Endothelial cell of umbilical vein (primary cell): ENCODE results near the gene CYP26C1. TPM values are rescaled to one million over a fixed set of nuclear protein-coding genes. Genes with fewer than 3 reads are reported as not detected.

Experiments
- BruUV-seq: library from RNA; stranded (reverse); fragments of 400-500 nt; replicated peaks from 2 replicates; lab custom pipeline; 2021; lab: Mats Ljungman, UMichigan
- CTCF ChIA-PET: fragments of 300-600, 350-600 bp; sonication (Branson Sonifier 250); formaldehyde crosslinking; loops from one replicate; lab custom pipeline; 2021; ENCODE audit warnings: antibody characterized with exemption, inconsistent platforms; lab: Charles Lee
- POLR2A ChIA-PET: fragments of 300-600, 350-600 bp; sonication (Branson Sonifier 250); formaldehyde crosslinking; loops from one replicate; lab custom pipeline; 2021; ENCODE audit warnings: antibody characterized with exemption, inconsistent platforms; lab: Charles Lee
- DNase-seq: peaks from one replicate; pipeline ENCODE4 v3.0.0-alpha.2; 2011; ENCODE audit warnings: low read depth, low spot score
- FAIRE-seq: peaks from 2 replicates; lab custom pipeline; 2011; peaks lifted over from hg19 to GRCh38; lab: Jason Lieb, UNC
- H2AFZ ChIP-seq: 2 replicates; pipeline ENCODE4 v1.6.0; 2012; ENCODE audit warnings: low read depth, low read length, control low read depth, inconsistent platforms
- H3K27ac ChIP-seq: 2 replicates; pipeline ENCODE4 v1.5.1; 2011; ENCODE audit warnings: low read depth, mild to moderate bottlenecking, control low read depth, low read length, moderate library complexity; ENCODE audit not compliant: insufficient read depth
- H3K27me3 ChIP-seq, 2 experiments: 2 replicates each; pipeline versions ENCODE4 v1.6.0 to v1.6.1; 2011; ENCODE audit warnings: low read length in 2 of 2, mixed read lengths in 1 of 2; ENCODE audit not compliant: control insufficient read depth in 2 of 2, insufficient read depth in 2 of 2
- H3K36me3 ChIP-seq, 2 experiments: 2 replicates in 1 of 2; 3 replicates in 1 of 2; pipeline ENCODE4 v1.5.1; 2011; ENCODE audit warnings: low read length in 2 of 2, mild to moderate bottlenecking in 1 of 2, moderate library complexity in 1 of 2; ENCODE audit not compliant: control insufficient read depth in 2 of 2, insufficient read depth in 2 of 2; ENCODE audit errors: extremely low read depth in 1 of 2
- H3K4me1 ChIP-seq: 3 replicates; pipeline ENCODE4 v1.5.1; 2011; ENCODE audit warnings: mild to moderate bottlenecking, low read length; ENCODE audit not compliant: control insufficient read depth, insufficient read depth; ENCODE audit errors: extremely low read depth
- H3K4me2 ChIP-seq: 2 replicates; pipeline ENCODE4 v1.6.1; 2011; ENCODE audit warnings: low read length, control low read depth, mixed read lengths; ENCODE audit not compliant: insufficient read depth
- H3K4me3 ChIP-seq, 3 experiments: fragments of 200-600 bp in 1 of 3; sonication (generic), shearing (Covaris generic) in 1 of 3; replicated peaks in 1 of 3; 2 replicates each; pipeline ENCODE4 v1.5.1; 2011 to 2016; ENCODE audit warnings: control low read depth in 3 of 3, low read length in 3 of 3, mild to moderate bottlenecking in 2 of 3, inconsistent platforms in 1 of 3, low read depth in 1 of 3, moderate library complexity in 1 of 3; ENCODE audit not compliant: insufficient read depth in 1 of 3
- H3K79me2 ChIP-seq: 2 replicates; pipeline ENCODE4 v1.6.0; 2012; ENCODE audit warnings: low read length, inconsistent platforms; ENCODE audit not compliant: control insufficient read depth, insufficient read depth
- H3K9ac ChIP-seq: replicated peaks from 2 replicates; pipeline ENCODE3; 2011; ENCODE audit warnings: low read length, control low read depth; ENCODE audit not compliant: insufficient read depth; ENCODE audit errors: extremely low read depth
- H3K9me1 ChIP-seq: replicated peaks from 3 replicates; pipeline ENCODE4 v1.6.0; 2011; ENCODE audit warnings: mild to moderate bottlenecking, low read length; ENCODE audit not compliant: control insufficient read depth, insufficient read depth; ENCODE audit errors: extremely low read depth
- H3K9me3 ChIP-seq: replicated peaks from 2 replicates; pipeline ENCODE4 v1.5.1; 2012; ENCODE audit warnings: low read length, inconsistent platforms; ENCODE audit not compliant: control insufficient read depth, insufficient read depth
- H4K20me1 ChIP-seq: replicated peaks from 2 replicates; pipeline ENCODE3; 2011; ENCODE audit warnings: mild to moderate bottlenecking, low read length; ENCODE audit not compliant: control insufficient read depth, insufficient read depth; ENCODE audit errors: extremely low read depth
- CTCF ChIP-seq, 2 donors: IDR thresholded peaks; 1 replicate in 1 of 2; 2 replicates in 1 of 2; pipeline ENCODE4 v1.5.1; 2011; ENCODE audit warnings: low read length in 2 of 2, mild to moderate bottlenecking in 2 of 2, moderate library complexity in 2 of 2, control low read depth in 1 of 2, inconsistent platforms in 1 of 2, low read depth in 1 of 2; ENCODE audit not compliant: insufficient read depth in 1 of 2; ENCODE audit errors: extremely low read depth in 1 of 2
- EZH2 ChIP-seq: IDR thresholded peaks from 2 replicates; pipeline ENCODE4 v1.6.1; 2012; ENCODE audit warnings: borderline replicate concordance, low read depth, mild to moderate bottlenecking, moderate library complexity, low read length, inconsistent platforms; ENCODE audit not compliant: severe bottlenecking
- MAX ChIP-seq: IDR thresholded peaks from 2 replicates; pipeline ENCODE4 v1.6.1; 2011; ENCODE audit not compliant: insufficient read depth, insufficient read length
- dilution Hi-C: fragments of 300-500 bp; cut with MboI; formaldehyde crosslinking; loops from one replicate; pipeline ENCODE4 v1.15.0; 2019; ENCODE audit warnings: low sequenced_read_pairs; ENCODE audit not compliant: extremely low pct_ligation_motif_present
- intact Hi-C: fragments of 100-400 bp; cut with micrococcal nuclease; formaldehyde crosslinking; loops from one replicate; pipeline ENCODE4 v1.10.0; 2022
- polyA plus RNA-seq, 4 experiments: library from polyadenylated mRNA; depleted of rRNA in 3 of 4; stranded (reverse) in 3 of 4; unstranded in 1 of 4; fragments of >200 nt; gene quantifications; 2 replicates each; pipeline versions ENCODE4 v1.2.1 to v1.2.3, GENCODE V29; 2011 to 2012; ENCODE audit warnings: missing spikeins in 1 of 4
- total RNA-seq: library from RNA; stranded (reverse); gene quantifications from 2 replicates; pipeline ENCODE4 v1.2.3, GENCODE V29; 2021

The CYP26C1 gene
- total and polyA plus RNA-seq, 2 donors (not counting 3 experiments of a cell fraction or from before 2014, with no cell fraction given), result 0.12 to 3.0 TPM

- no peak for TF ChIP-seq EZH2
- H3K9ac ChIP-seq, result no peak overlapping the region
- no peaks in the 10 kb centered on the region for H4K20me1 ChIP-seq
- dilution Hi-C loops (no loop called here), intact Hi-C loops (no loop called here)
- no peaks in the 10 kb centered on the region for H3K27me3 ChIP-seq
- BruUV-seq, result no TSS peak
- FAIRE-seq (no peak), DNase-seq (no peak)
- no peaks in the 10 kb centered on the region for H3K79me2 ChIP-seq
- H3K27ac ChIP-seq, result no peak overlapping the region
- H2AFZ ChIP-seq, result no peak overlapping the region
- H3K4me1 ChIP-seq, result peaks cover 4% of the 10 kb centered on the region
- H3K36me3 ChIP-seq, result peaks cover 14 to 21% of the 10 kb centered on the region in 2 experiments
- H3K9me3 ChIP-seq, result no peaks in the 10 kb centered on the region
- POLR2A ChIA-PET, result no interaction called here
- no peak overlapping the region for H3K4me2 ChIP-seq
- H3K4me3 ChIP-seq, result no peak overlapping the region
- no peaks in the 10 kb centered on the region for H3K9me1 ChIP-seq
- CTCF ChIA-PET, result no interaction called here
Measured at GRCh38 chr10:93026072-93026471, 34.5 kb upstream of the CYP26C1 start.

GRCh38 chr10:93027508-93027907 lies 33.1 kb upstream of the CYP26C1 start:
- no peak for TF ChIP-seq CTCF (IDR thresholded peaks at IDR 0.05; ENCODE audit: extremely low read depth in 1 of 2, insufficient read depth in 1 of 2, low read depth in 1 of 2, low read length in 2 of 2)
- no peak for TF ChIP-seq MAX
- dilution Hi-C loops (no loop called here), intact Hi-C loops (no loop called here)
- H3K4me1 ChIP-seq, result peaks cover 4% of the 10 kb centered on the region
- H3K27ac ChIP-seq, result no peak overlapping the region
- ChIA-PET POLR2A (no interaction called here), CTCF (interaction anchor here (1.6 kb wide), 1 partner anchor 21 kb away, joined by 4 read pairs; no protein-coding TSS in a partner anchor)
- no peaks in the 10 kb centered on the region for H3K79me2 ChIP-seq
- no peaks in the 10 kb centered on the region for H4K20me1 ChIP-seq
- no peak overlapping the region for H3K4me2 ChIP-seq
- no peak overlapping the region for H3K4me3 ChIP-seq
- H3K36me3 ChIP-seq, result peaks cover 14 to 21% of the 10 kb centered on the region in 2 experiments
- no peak overlapping the region for H2AFZ ChIP-seq
- no peaks in the 10 kb centered on the region for H3K27me3 ChIP-seq
- H3K9me3 ChIP-seq, result no peaks in the 10 kb centered on the region
- no peak overlapping the region for H3K9ac ChIP-seq
- no TSS peak for BruUV-seq
- H3K9me1 ChIP-seq, result no peaks in the 10 kb centered on the region
- FAIRE-seq (no peak), DNase-seq (no peak)
